Mucosa of descending colon (tissue), 3 donors: Measurements from ENCODE around the gene TMEM107. TPM values are rescaled to one million over a fixed set of nuclear protein-coding genes. Genes with fewer than 3 reads are reported as not detected.

Experiments
- ATAC-seq: fragments of 200-7000 bp; cut with Tn5 transposase; one replicate; pipeline ENCODE4 v1.9.1; 2020; ENCODE audit warnings: mild to moderate bottlenecking, moderate library complexity
- DNase-seq, 3 donors: peaks; one replicate each; pipeline ENCODE4 v3.0.0-alpha.2; 2020
- H3K36me3 ChIP-seq: fragments of 200-600 bp; one replicate; pipeline ENCODE4 v1.8.0; 2021; ENCODE audit warnings: low read depth, mild to moderate bottlenecking
- H3K4me1 ChIP-seq: fragments of 200-600 bp; one replicate; pipeline ENCODE4 v1.8.0; 2021; ENCODE audit warnings: low read depth, mild to moderate bottlenecking
- H3K4me3 ChIP-seq: fragments of 200-600 bp; one replicate; pipeline ENCODE4 v1.8.0; 2021; ENCODE audit warnings: mild to moderate bottlenecking
- H3K9me3 ChIP-seq: fragments of 200-600 bp; one replicate; pipeline ENCODE4 v1.8.0; 2021; ENCODE audit warnings: mild to moderate bottlenecking
- intact Hi-C, 2 donors: fragments of 100-400 bp; cut with DNase I in 1 of 2; cut with micrococcal nuclease in 1 of 2; formaldehyde crosslinking; loops; one replicate each; pipeline versions ENCODE4 v1.11.0 to v1.11.1; 2022; cut with DNase I, micrococcal nuclease
- total RNA-seq, 3 donors: library from RNA; stranded (reverse); fragmentation: NEBNext Ultra II Directional in 2 of 3; extraction: Animal tissue kit (Norgen Biotek cat#: 25700) in 2 of 3; gene quantifications; one replicate each; pipeline versions ENCODE4 v1.2.1 to v1.2.4, GENCODE V29; 2021 to 2023
- TF ChIP-seq, protein P1 (sequence below): fragments of 200-600 bp; IDR thresholded peaks from one replicate; pipeline ENCODE4 v1.8.0; 2022; ENCODE audit warnings: antibody characterized with exemption, mild to moderate bottlenecking
- donor health status: DM: no; HTN: no; CAD: no; lungs with moderate emphysema.
- donor health status: DM: no; HTN: no; CAD: no.
- donor health status: DM: no; HTN: yes; CAD: no.

Gene TMEM107
- total RNA-seq, 3 donors from 2014 or later: 8.0 to 19.1 (median 9.6) TPM

DNA sequence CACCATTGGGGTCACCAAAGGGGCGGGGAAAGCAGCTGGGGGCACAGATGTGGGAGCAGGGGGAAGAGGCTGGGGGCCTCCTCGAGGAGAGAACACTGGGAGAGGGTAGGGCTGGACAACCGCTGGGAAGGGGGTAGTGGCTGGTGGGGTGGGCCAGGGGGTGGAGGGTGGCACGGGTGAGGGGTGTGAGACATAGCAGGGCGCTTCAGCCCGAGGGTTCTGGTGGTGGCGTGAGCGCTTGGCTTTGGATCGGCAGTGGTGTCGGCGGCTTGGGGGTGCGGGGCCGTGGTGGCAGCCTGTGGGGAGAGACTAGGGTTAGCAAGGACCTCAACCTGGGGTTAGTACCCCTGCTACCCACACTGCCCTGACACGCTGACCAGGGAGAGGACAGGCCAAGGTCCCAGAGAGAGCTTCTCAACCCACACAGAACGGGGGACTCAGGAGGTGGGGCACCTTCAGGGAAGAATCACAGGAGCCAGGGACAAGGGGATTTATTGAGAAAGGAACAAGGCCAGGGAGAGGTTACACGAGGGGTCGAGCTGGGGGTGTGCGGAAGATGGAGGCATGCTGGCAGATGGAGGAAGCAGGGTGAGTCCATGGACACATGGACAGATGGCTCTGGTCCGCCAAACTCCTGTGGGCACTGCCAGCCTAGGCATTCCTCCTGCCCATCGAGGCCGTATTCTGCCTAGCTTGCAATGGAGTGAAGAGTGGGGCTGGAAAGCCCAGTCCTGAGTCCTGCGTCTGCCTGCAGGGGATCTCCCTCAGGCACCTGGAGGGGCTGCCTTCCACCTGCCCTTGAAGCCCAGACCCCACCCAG is 32.4 kb downstream of the TMEM107 start:
- H3K4me3 ChIP-seq: no peak overlapping the region
- H3K9me3 ChIP-seq: no peaks in the 10 kb centered on the region
- H3K4me1 ChIP-seq: peaks cover 9% of the 10 kb centered on the region
- no peak for ATAC-seq
- peaks cover 29% of the 10 kb centered on the region for H3K36me3 ChIP-seq
- intact Hi-C loops: no loop called here
- TF ChIP-seq, protein P1, sequence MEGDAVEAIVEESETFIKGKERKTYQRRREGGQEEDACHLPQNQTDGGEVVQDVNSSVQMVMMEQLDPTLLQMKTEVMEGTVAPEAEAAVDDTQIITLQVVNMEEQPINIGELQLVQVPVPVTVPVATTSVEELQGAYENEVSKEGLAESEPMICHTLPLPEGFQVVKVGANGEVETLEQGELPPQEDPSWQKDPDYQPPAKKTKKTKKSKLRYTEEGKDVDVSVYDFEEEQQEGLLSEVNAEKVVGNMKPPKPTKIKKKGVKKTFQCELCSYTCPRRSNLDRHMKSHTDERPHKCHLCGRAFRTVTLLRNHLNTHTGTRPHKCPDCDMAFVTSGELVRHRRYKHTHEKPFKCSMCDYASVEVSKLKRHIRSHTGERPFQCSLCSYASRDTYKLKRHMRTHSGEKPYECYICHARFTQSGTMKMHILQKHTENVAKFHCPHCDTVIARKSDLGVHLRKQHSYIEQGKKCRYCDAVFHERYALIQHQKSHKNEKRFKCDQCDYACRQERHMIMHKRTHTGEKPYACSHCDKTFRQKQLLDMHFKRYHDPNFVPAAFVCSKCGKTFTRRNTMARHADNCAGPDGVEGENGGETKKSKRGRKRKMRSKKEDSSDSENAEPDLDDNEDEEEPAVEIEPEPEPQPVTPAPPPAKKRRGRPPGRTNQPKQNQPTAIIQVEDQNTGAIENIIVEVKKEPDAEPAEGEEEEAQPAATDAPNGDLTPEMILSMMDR: no peak
- DNase-seq: peak in 1 of 3 donors; percentile 43

DNA sequence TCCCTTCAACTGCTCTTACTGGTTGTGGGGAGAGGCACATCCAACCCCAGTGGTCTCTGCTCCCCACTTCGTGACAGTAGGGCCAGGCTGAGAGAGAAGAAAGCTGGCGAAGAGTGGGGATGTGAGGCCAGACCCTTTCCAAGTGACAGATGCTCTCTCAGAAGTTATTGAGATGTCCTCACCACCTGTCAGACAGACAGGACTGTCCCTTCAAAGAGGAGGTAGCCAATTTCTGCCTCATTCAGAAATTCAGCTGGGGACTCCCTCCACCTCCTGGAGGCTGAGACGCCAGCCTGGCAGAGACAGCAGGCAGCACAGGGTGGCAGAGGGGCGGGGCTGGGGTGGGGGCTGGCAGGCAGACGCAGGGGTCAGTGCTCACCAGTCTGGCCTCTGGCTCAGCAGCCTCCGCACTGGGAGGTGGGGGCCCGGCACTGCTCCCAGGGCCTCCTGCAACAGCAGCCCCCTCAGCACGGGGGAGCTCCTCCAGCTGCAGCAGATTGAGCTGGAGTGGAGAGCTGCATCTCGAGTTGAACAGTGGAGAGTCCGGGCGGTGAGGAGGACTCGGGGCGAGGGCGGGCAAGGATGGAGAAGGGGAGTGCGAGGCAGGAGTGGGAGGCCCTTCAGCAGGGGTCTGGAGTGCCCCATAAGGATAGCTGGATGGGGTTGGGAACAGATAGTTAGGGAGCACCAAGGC is 33.1 kb downstream of the TMEM107 start:
- peaks cover 15% of the 10 kb centered on the region for H3K4me1 ChIP-seq
- H3K9me3 ChIP-seq: no peaks in the 10 kb centered on the region
- H3K4me3 ChIP-seq: no peak overlapping the region
- H3K36me3 ChIP-seq: peaks cover 25% of the 10 kb centered on the region
- TF ChIP-seq, protein P1: no peak
- DNase-seq (peak in 1 of 3 donors; percentile 50), ATAC-seq (no peak)
- intact Hi-C loops: no loop called here

DNA sequence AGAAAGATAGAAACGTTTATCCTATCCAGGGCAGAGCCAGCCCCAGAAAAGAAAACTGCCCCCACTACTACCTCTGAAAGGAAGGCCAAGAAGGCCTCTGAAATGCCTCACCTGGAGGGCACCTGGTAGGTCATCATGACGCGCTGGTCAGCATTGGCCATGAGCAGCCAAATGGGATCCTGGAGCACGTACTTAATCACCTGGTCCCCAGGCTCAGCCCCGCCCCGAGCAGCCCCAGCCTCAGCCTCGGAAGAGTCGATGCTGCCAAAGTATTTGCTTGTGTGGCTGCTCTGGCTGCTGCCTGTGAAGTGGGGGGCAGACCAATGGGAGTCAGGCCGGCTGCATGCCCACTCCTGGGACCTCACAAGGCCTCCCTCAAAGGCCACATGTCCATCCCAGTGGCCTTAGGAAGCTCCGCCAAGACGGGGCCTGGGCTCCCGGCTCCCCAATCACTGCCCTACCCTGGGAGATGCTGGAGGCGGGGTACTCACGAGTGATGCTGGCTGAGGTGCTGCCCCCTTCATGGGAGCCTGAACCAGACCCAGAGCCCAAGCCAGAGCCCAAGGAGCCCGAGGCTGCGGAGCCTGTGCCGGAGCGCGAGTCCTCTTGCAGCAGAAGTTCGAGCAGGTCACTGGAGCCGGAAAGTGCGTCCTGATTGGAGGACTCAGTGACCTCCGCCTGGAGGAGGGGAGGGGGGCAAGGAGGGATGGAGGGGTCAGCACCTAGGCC is 33.9 kb downstream of the TMEM107 start:
- ATAC-seq (no peak), DNase-seq (peak in 1 of 3 donors; percentile 50)
- intact Hi-C loops: no loop called here
- H3K9me3 ChIP-seq: no peaks in the 10 kb centered on the region
- peaks cover 17% of the 10 kb centered on the region for H3K4me1 ChIP-seq
- H3K4me3 ChIP-seq: no peak overlapping the region
- TF ChIP-seq, protein P1: no peak
- H3K36me3 ChIP-seq: peaks cover 18% of the 10 kb centered on the region

DNA sequence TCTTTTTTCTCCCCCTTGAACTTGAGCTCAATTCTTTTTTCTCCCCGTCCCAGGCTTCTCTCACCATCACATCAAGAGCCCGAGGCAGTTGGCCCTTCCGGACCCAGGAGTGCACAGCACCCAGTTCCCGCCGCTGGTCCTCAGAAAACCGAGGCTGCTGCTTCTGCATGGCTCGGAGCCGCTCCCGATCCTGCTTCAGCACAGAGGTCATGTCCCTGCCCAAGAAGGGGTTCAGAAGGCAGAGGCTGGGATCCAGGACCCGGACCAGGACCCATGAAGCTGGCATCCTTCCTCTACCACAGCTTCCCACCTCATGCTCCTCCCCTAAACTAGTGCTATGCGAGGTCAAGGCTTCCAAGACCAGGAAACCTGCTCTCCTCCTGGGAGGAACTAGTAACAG is 34.4 kb downstream of the TMEM107 start:
- TF ChIP-seq, protein P1: no peak
- ATAC-seq (no peak), DNase-seq (peak in 1 of 3 donors; percentile 48)
- H3K4me3 ChIP-seq: no peak overlapping the region
- intact Hi-C loops: no loop called here
- H3K4me1 ChIP-seq: peaks cover 17% of the 10 kb centered on the region
- H3K9me3 ChIP-seq: no peaks in the 10 kb centered on the region
- H3K36me3 ChIP-seq: peaks cover 12% of the 10 kb centered on the region

DNA sequence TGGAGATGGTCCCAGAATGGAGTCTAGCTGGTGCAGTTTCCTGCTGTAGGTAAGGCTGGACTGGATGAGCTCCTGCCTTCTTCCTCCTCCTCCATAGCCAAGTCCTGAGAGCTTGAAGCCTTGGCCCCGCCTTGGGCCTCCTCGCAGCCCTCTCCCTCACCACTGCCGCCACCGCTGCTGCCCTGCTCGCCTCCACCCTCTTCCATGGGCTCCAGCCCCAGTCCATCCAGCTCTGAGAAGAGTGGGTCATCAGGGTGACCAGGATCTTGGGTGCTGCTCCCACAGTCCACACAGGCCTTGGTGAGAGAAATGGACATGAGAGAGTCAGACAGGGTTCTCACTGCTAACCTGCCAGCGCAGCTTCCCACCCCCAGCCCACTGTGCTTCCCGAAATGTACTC is 35.1 kb downstream of the TMEM107 start:
- H3K4me1 ChIP-seq: peaks cover 17% of the 10 kb centered on the region

More for the DNA sequence above, 35.1 kb downstream of the TMEM107 start:
- ATAC-seq (no peak), DNase-seq (peak in 1 of 3 donors; percentile 49)
- TF ChIP-seq, protein P1: no peak
- Histone ChIP-seq H3K36me3 (peaks cover 5% of the 10 kb centered on the region), H3K4me3 (no peak overlapping the region), H3K9me3 (no peaks in the 10 kb centered on the region)
- intact Hi-C loops: no loop called here
